ENCODE measurements around the gene TSPY8.
"Not testable (repeated sequence)": the region's sequence is repeated elsewhere in the genome, so short reads cannot be mapped to it uniquely, and the experiment has no call there.

Gene TSPY8, protein sequence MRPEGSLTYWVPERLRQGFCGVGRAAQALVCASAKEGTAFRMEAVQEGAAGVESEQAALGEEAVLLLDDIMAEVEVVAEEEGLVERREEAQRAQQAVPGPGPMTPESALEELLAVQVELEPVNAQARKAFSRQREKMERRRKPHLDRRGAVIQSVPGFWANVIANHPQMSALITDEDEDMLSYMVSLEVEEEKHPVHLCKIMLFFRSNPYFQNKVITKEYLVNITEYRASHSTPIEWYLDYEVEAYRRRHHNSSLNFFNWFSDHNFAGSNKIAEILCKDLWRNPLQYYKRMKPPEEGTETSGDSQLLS
- total RNA-seq: 0 reads per million in 4 donors

DNA sequence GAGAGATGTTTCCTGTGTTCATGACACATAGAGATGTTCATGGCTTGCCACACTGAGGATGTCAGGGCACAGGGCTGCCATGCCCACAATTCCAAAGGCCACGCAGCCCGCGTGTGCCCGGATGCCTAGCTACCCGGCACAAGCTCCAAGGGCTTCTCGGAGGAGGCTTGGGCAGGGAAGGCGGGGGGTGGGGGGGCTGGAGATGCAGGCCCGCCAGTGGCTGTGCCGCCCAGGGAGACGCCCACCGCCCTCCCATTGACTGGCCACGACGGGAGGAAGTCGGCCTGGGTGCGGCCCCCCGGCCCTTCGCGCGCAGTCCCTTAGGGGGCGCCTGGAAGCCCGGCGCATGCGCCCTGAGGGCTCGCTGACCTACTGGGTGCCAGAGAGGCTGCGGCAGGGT lies at the start of gene TSPY8:
TSS of gene TSPY8 (plus strand) at position 301 of the 400 bp plus-strand sequence. CDS start at position 347, 46 bp downstream.
- not testable (repeated sequence) for DNase-seq

DNA sequence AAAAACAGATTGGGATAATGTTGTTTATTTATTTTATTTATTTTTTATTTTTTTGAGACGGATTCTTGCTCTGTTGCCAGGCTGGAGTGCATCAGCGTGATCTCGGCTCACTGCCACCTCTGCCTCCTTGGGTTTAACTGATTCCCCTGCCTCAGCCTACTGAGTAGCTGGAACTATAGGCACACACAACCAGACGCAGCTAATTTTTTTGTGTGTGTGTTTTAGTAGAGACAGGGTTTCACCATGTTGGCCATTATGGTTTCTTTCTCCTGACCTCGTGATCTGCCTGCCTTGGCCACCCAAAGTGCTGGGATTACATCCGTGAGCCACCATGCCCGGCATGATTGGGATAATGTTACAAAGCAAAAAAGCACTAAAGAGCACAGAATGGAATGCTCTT lies 36.6 kb upstream of the TSPY8 start:
- no peak for DNase-seq

DNA sequence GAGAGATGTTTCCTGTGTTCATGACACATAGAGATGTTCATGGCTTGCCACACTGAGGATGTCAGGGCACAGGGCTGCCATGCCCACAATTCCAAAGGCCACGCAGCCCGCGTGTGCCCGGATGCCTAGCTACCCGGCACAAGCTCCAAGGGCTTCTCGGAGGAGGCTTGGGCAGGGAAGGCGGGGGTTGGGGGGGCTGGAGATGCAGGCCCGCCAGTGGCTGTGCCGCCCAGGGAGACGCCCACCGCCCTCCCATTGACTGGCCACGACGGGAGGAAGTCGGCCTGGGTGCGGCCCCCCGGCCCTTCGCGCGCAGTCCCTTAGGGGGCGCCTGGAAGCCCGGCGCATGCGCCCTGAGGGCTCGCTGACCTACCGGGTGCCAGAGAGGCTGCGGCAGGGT lies 20.4 kb upstream of the TSPY8 start, which contains the start of gene TSPY4:
TSS of gene TSPY4 (plus strand) at position 301 of the 400 bp plus-strand sequence. CDS start at position 347, 46 bp downstream.
- DNase-seq: not testable (repeated sequence)

DNA sequence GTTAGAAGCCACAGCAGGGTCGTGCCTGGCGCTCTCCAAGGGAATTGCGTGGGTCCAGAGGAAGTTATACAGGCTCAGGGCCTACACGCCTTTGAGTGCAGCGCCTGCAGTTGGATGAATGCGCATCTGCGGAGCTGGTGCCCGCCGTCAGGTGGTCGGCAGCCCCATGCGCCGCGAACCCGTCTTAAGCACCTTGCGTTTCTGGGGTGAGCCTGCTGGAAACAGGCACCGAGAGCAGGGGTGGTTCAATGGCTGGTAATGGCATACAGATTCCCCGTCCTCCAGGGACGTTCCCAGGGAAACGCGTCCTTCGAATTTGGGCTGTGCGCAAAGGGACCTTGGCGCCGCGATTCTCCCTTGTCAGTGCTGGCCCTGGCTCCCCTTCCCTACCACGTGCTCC lies 38.9 kb downstream of the TSPY8 start:
- DNase-seq: peak in 2 of 5 donors; percentile 5 to 18

DNA sequence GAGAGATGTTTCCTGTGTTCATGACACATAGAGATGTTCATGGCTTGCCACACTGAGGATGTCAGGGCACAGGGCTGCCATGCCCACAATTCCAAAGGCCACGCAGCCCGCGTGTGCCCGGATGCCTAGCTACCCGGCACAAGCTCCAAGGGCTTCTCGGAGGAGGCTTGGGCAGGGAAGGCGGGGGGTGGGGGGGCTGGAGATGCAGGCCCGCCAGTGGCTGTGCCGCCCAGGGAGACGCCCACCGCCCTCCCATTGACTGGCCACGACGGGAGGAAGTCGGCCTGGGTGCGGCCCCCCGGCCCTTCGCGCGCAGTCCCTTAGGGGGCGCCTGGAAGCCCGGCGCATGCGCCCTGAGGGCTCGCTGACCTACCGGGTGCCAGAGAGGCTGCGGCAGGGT lies 40.5 kb downstream of the TSPY8 start, which contains the start of gene TSPY3:
TSS of gene TSPY3 (plus strand) at position 301 of the 400 bp plus-strand sequence. CDS start at position 347, 46 bp downstream.
- not testable (repeated sequence) for DNase-seq
